ENCODE measurements around the gene RO60.

RO60 gene

DNA sequence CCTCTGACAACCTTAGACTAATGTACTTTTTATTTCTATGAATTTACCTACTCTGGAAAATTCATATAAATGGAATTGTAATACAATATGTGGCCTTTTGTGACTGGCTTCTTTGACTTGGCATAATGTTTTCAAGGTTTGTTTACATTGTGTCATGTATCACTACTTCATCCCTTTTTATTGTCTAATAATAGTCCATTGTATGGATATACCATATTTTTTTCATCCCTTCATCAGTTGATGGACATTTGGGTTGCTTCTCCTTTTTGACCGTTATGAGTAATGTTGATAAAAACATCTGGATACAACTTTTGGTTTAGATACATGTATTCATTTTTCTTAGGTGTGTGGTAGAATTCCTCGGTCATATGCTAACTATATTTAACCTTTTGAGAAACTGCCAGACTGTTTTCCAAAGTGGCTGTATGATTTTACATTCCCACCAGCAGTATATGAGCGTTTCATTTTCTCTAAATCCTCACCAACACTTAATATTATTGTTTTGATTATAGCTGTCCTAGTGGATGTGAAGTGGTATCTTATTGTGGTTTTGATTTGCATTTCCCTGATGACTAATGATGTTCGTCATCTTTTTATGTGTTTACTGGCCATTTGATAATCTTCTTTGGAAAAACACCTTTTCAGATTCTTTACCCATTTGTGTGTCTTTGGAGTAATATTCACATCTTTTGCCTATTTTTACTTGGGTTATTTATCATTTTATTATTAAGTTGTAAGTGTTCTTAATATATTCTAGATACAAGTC, 3.5 kb downstream of the RO60 start:
- no peak for DNase-seq

- no peak for DNase-seq
These were observed 6.5 kb downstream of the RO60 start for GRCh38 chr1:193065954-193066353.

GRCh38 chr1:193066606-193067005, 7.2 kb downstream of the RO60 start:
- DNase-seq = no peak

- no peak for DNase-seq
These were observed 8.6 kb downstream of the RO60 start for GRCh38 chr1:193068013-193068412.

DNA sequence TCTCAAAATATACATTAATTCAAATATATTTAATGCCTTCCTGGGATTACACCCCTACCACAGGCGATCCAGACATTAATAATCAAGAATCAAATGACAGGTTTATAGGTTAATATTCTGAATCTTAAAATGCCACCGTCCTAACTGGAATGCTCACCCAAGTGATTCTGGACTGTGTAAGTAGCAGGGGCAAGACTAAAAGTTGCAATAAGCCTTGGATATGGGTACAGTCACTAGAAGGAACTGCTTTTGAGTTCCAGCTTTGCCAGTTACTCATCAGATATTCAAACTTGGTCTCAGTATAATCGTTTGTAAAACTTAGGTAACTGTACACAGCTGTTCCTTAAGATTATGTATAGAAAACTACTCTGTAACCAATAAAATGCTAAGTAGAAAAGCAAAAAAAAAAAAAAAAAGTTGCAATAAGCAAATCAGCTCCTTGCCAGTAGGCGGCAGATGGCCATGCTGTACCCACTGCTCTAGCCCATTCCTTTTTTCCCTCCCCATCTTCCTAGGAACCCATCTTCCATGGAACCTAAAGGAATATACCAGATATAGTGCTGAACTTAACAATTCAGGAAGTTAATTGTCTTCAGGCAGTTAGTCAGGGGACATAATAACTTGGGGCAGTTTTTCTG, 10.5 kb downstream of the RO60 start:
- DNase-seq = no peak

- DNase-seq = no peak
These were observed 11.0 kb downstream of the RO60 start for GRCh38 chr1:193070386-193070753.

DNA sequence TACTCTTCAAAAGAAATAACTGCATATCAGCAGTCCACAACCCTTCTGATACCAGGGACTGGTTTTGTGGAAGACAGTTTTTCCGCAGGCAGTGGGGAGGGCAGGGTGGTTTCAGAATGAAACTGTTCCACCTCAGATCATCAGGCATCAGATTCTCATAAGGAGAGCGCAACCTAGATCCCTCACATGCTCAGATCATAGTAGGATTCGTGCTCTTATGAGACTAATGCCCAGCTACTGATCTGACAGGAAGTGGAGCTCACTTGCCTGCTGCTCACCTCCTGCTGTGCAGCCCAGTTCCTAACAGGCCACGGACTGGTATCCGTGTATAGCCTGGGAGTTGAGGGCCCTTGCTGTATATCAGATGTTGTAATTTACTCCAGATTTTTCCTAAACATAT, 11.5 kb downstream of the RO60 start:
- no peak for DNase-seq

GRCh38 chr1:193077991-193078390, 18.6 kb downstream of the RO60 start:
- DNase-seq = no peak

DNA sequence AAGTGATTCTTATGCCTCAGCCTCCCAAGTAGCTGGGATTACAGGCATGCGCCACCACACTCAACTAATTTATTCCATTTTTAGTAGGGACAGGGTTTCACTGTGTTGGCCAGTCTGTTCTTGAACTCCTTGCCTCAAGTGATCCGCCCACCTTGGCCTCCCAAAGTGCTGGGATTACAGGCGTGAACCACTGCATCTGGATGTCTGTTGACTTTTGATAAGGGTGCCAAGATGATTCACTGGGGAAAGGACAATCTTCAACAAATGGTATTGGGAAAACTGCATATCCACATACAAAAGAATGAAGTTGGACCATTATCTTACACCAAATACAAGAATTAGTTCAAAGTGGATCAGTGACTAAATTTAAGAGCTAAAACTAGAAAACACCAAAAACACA, 19.8 kb downstream of the RO60 start:
- no peak for DNase-seq

GRCh38 chr1:193083365-193084088, 24.1 kb downstream of the RO60 start:
- no peak for DNase-seq

DNA sequence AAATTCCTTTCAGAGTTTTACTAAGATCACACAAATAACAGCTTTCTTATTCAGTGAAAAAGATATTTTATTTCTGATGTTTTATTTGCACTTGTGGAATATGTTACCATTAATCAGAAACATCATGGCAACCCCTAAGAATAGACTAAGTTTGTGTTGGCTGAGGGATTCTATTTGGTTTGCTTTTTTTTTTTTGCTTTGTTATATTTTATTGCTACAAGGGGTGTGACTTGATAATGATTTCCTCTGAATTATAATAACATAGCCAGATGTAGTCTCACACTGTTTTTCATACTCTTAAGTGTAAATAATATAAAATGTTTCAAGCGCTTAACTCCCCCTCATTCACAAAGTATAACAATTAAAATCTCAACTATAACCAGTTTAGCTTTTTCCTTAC, 25.9 kb downstream of the RO60 start:
- no peak for DNase-seq

DNA sequence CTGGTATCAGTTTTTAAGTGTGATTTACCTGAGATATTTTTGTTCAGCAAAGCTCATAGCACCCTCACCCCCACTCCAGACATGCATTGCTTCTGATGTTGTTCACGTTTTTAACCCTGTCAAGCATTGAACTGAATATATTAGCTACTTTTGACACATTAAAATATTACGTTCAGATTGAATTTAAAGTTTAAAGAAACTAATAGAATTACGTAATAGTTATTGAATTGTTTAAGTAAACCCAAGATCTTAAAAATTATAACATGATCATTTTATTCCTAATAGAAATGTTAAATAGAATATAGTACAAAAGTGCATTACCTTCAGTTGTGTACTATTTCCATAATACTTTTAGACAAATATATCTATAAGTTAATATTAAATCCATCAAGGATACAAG, 26.9 kb downstream of the RO60 start:
- DNase-seq = no peak

DNA sequence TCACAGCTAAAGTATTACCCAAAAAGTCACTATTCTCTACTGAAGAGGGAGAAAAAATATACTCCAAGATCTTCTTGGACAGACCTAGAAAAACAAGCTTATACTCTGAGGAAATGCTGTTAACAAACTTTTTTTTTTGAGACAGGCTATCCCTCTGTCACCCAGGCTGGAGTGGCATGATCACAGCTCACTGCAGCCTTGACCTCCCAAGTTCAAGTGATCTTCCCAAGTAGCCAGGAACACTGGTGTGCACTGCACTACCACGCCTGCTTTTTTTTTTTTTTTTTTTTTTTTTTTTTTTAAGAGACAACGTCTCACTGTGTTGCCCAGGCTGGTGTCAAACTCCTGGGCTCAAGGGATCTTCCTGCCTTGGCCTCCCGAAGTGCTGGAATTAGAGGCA, 28.5 kb downstream of the RO60 start:
- DNase-seq = no peak

GRCh38 chr1:193090865-193091264, 31.5 kb downstream of the RO60 start:
- no peak for DNase-seq

DNA sequence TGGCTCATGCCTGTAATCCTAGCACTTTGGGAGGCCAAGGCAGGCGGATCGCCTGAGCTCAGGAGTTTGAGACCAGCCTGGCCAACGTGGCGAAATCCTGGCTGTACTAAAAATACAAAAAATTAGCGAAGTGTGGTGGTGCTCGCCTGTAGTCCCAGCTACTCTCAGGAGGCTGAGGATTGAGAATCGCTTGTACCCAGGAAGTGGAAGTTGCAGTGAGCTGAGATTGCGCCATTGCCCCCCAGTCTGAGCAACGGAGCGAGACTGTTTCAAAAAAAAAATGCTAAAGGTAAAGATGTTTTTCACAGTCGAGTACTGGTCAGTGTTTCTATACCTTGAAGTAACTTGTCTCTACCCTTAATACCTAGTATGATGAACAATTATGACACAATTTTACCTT, 34.7 kb downstream of the RO60 start:
- DNase-seq = no peak

DNA sequence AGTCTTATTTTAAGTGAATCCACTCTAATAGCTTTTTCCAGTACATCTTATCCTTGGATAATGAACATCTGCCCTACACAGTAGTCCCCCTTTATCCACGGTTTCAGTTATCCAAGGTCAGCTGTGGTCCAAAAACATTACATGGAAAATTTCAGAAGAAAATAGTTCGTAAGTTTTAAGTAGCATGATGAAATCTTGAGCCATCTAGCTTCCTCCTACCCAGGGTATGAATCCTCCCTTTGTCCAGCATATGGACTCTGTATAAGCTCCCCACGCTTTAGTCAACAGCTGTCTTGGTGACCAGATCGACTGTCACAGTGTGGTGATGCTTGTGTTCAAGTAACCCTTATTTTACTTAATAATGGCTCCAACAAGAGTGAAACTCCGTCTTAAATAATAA, 43.2 kb downstream of the RO60 start:
- DNase-seq = no peak

- no peak for DNase-seq
These were observed 44.5 kb downstream of the RO60 start for GRCh38 chr1:193103759-193104501.

DNA sequence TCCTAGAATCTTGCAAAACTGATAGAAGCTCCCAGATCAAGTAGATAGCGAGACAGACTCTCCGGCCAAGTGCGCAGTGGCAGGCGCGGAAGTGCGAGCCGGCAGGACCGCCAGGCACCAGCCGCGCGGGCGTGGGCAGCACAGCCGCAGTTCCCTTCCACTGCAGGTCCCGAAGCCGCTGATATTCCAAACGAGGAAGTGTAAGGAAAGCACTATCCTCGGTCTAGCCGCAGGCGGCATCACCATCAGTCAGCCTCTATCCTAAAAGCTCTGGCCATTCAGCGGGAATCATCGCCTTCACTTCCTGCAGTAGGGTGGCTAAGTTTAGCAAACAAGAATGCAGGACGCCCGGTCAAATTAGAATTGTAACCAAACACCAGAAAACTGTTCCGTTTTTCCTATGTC, 45.1 kb downstream of the RO60 start:
- DNase-seq = peak; percentile 66

DNA sequence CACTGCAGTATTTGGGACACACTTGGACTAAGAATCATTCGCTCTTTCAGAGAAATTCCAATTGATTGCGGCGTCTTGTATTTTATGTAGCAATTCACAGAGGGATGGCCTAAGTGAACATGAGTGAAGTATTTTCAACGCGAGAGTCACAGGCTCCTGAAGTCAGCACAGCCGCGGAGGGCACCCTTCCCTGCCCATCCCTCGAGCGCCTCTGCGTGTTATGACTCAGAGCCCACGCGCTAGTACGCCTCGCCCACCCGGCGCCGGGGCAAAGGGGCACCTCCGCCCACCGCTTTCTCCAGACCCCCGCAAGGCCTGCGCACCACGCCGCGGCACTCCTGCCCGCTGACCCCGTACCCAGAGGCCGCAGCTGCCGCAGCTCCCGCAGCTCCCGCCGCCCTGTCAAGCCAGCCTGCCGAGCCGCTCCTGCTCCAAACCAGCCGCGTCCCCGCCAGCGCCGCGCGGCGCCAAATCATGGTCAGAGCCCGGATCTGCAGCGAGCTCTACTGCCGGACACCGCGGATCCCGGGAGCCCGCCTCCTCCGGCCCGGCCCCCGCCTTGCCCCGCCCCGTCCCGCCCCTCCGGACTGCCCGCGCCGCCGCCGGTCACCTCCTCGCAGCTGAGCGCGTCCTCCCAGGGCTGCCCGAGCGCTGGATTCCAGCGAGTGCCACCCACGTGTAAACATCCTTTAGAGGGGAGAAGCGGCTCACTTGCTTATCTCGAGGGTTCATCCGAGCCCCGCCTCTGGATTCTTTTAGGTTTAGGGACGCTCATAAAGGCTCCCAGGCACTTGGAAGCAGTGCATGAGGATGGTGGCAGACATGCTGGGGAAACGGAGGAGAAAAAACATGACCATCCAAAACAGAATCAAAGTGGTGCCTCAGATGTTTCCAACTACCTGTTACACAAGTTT, 45.8 kb downstream of the RO60 start, which contains the start of gene GLRX2:
TSS of gene GLRX2 (minus strand) at position 508 of the 914 bp plus-strand sequence. CDS start at position 476, 32 bp downstream.
- DNase-seq = peak; percentile 88

DNA sequence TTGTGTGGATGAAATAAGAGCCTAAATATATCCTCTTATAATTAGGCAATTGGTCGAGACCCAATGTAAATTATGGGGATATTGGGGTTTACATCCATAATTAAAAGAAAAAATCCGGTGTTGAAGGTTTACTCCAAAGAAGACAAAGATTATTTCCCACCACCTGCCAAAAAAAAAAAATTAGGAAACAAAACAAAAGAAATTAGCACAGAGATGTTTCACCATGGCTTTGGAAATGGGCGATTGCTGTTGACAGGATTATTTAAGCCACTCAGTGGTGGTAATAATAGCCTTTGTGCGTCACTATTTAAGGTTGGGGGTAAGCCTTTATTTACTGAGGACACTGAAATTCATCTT, 46.4 kb downstream of the RO60 start:
- DNase-seq = no peak

DNA sequence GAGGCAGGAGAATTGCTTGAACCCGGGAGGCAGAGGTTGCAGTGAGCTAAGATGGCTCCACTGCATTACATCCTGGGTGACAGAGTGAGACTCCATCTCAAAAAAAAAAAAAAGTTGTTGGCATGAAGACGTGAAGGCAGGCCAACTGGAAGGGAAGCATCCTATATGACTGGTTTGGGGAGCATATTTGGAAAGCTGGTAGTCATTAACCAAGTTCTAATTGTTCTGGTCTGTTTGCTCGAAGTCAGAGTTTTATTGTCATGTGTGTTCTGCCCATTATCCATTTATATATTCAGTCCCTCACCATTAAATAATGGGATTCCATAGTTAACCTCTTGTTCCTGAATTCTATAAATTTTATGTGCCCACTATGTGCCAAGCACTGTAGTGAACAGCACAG, 49.1 kb downstream of the RO60 start:
- no peak for DNase-seq
